Islet of Langerhans (tissue), 1 donor: ENCODE data around the gene PPP1R14C.
"Not testable (repeated sequence)": the region's sequence is repeated elsewhere in the genome, so short reads cannot be mapped to it uniquely, and the experiment has no call there.

Source experiments
- FAIRE-seq: peaks from one replicate; lab custom pipeline; 2011; peaks lifted over from hg19 to GRCh38; lab: Jason Lieb, UNC

PPP1R14C gene

DNA sequence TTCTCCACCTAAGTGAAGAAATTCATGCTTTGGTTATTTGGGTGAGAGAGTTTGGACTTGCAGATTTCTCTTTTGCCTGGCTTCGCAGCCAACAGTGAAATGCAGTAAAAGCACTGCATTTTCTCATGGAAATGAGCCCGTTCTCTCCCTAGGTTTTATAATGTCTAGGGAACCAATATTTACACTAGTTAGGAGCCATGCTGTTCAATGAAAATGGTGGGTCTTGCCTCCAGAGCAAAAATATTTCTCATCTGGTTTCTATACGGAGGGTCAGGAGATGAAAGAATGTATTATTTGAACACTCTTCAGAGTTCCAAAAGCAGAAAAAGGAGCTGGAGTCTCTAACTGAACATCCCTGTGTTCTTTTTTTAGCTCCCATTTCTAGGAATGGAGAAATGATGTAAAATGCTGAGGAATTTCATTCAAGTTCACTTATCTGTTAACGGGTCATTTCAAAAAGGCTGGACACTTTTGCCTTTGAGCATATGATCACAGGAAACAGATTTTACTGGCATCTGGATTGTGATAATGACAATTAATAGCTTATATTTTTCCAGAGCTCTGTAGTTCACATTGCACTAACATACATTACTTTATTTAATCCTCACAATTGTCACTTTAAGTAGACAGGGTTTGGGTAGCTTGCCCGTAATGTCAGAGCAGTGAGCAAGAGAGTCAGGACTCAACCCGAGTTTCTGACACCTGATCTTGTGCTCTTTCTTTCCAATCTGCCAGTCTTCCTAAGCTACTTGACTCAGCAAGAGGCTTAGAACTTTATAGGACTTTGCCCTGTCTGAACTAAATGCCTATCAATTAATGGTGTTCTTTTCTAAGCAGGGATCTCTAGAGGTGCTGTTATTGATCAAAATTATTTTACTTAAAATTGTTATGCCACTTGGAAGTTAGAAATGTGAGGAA, 78.0 kb downstream of the PPP1R14C start:
- FAIRE-seq = no peak

DNA sequence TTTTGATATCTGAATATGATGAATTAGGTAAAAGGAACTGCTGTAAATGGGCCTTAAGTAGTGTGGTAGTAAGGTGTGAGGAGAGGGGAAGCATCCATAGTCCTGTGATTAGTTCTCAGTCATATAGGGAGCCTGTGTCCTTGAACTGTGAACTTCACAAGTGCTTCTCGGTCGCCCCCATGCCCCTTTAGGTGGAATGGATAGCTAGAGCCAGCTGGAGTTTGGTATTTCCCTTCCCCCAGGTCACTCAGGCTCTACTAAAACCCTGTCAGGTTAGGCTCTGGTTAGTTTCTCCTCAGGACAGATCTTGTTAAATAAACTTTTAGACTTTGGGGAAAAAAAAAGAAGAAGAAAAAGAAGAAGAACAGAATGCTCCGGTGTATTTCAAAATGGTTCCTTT, 82.0 kb downstream of the PPP1R14C start:
- FAIRE-seq = no peak

DNA sequence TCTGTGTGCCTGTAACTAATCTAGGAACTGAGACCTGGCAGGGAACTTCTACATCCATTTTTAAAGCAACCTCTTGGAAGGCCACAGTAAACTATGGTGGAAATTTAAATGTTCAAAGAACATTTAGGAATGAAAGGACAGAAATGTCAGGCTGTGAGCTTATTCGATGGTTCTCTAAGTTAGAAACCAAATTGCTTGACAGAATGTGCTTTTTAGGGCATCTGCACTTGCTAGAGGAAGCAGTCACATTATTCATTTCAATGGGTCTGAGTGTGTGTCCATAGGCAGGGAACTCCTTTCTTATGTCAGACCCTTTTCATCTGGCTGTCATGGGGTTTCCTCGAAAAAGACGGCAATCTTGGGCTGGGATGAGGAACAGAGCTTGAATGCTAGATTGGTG, 84.4 kb downstream of the PPP1R14C start:
- FAIRE-seq = no peak

DNA sequence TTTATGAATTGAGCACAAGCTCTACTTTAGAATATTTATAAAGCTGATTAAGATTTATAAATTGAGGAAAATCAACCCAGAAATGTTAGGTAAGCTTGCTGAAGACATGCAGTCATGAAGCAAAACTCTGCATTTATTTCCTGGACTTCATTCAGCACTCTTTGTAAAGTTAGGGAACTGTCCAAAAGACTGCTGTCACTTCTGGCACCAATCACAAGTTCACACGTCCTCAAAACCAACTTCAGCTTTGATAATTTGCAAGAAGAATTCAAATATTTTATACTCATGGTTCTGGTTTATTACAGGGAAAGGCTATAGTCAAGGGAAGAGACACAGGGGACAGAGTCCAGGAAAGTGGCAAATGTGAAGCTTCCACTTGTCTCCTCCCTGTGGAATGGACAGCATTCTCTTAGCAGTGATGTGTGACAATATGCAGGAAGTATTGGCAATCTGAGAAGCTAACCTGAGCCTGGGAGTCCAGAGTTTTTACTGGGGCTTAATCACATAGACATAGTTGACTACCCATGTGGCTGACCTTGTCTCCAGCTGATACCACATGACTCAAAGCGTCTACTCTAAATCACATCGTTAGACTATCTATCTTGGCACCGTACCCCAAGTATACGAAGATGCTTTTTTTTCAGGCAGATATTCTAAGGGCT, 85.4 kb downstream of the PPP1R14C start:
- no peak for FAIRE-seq

DNA sequence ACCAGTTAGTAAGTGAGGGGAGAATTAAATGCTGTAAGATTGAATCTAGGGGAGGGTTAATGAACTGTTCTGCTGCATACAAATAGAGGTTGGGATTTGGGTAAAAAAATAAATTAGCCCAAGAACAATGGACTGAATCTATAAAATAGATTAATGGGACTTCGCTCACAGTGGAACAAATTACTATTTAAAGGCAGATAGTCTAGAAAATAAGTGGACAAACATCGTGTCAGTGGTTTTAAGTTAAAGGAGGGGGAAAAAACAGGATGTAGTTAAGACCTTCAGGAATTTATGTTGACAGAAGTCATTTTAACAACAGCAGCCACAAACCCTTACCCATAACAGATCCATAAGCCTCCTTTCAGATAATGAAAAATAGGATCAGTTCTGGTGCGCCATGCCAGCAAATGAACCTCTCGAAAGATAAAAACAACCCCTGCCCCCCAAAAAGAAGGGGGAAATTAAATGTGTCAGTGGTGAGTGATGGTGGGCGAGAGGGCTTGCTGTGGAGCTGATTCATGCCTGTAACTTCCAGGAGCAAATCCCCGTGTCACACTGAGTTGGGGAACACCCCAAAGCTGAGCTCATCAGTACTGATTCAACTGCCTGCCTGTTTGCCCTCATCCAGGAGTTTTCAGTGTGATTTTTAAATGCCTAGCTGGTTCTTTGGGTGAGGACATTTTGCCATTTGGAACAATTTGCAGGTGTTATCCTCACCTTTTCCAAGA, 86.8 kb downstream of the PPP1R14C start:
- FAIRE-seq = no peak

DNA sequence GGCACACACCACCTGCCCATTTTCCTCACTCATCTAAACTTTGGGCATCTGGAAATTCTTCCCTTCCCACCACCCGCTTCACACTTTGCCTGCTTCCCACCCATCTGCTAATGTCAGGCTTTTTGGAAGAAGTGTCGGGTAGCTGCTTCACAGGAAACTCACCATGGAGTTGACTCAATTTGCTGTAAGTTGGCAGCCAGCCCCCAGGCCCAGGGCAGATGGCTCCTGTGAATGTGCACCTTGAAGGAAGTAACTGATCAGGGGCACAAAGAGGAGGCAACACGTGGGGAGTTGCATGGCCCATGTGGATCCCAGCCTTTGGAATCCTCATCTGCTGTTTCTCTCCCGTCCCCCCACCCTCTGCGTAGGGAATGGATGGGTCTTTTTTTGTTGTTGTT, 87.3 kb downstream of the PPP1R14C start:
- FAIRE-seq = no peak

DNA sequence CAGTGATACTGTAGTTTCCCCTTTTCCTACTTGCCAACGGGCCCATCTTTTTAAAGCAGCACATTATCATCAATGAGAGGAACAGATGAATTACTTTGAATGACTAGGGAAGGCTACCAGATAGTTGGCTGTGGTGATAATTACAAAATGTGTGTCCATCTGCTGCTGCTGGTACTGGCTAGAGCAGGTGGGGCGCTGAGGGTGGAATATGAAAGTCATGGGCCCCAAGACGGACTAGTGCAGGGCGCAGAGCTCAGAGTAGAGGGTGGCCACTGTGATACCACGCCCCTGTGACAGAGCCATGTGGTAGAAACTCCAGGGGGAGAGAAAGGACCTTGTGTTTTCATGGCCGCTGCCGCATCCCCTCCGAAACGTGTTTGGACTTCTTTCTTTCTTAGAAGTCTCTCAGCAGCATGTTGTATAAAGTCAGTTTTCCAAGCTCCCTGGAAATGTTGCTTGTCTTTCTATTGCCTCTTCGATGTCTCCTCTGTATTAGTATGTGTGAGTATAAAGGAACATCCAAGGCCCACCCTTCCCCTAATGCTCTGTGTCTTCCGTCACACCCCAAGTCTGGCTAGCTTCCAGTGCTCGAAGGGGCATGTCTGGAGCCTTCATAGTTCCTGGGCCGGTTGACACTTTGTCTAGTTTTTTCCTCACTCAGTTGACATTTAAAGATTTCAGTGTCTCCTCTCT, 88.1 kb downstream of the PPP1R14C start:
- no peak for FAIRE-seq

DNA sequence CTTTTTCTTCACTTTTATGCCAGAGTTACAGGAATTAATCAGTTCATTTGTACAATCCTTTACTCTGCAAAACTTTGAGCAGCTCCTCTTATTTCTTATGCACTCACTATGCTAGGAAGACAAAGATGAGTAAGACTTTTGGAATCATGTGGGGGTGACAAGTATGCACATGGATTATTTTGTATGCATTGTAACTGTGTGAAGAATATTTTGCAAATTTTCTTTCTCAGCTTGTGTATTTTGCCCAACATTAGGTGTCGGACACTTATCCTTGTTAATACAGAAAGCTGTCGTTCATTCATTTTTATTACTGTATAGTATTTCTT, 88.6 kb downstream of the PPP1R14C start:
- no peak for FAIRE-seq

DNA sequence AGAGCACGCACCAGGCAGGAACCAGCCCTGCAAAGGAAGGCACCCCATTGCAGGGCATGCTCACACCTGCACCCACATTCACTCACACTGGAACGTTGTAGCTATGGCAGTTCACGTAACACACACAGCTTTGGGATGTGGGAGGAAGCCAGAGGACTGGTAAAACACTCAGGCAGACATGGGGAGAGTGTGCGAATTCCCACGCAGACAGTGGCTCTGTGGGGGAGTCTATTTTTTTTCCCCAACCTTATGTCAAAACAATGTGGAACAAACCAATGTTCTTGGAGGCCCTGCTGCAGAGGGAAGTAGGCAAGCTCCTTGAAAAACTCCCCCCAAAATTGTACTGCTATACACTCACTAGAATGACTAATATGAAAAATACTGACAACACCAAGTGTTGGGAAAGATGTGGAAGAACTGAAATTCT, 91.0 kb downstream of the PPP1R14C start:
- no peak for FAIRE-seq

DNA sequence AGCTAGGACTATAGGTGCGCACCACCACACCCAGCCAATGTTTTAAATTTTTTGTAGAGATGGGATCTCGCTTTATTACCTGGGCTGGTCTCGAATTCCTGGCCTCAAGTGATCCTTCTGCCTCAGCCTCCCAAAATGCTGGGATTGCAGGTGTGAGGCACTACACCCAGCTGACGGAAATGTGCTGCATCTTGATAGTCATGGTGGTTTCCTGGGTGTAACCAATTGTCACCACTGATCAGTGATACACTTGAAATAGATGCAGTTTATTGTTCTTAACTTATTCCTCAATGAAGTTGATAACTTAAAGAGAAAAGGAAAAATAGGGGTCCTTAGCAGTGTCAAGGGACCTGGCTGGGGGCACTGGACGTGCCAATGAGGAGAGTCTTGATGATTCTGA, 92.4 kb downstream of the PPP1R14C start:
- FAIRE-seq = no peak

DNA sequence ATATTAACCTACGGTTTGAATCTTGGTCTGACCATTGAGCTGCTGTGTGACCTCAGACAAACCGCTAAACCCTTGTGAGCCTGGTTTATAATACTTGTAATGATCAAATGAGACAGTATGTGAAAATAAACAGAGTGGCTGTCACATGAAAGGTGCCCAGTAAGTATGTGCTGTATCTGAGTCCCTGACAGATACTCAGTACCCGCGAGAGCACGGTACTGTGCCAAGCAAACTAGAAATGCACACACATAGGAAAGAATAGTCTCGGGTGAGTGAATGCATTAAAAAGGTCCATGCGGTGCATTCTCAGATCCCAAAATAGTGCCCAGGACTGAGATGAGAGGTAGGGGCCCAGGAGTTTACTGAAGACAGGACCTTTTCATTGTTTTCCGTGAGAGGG, 93.3 kb downstream of the PPP1R14C start:
- FAIRE-seq = no peak

DNA sequence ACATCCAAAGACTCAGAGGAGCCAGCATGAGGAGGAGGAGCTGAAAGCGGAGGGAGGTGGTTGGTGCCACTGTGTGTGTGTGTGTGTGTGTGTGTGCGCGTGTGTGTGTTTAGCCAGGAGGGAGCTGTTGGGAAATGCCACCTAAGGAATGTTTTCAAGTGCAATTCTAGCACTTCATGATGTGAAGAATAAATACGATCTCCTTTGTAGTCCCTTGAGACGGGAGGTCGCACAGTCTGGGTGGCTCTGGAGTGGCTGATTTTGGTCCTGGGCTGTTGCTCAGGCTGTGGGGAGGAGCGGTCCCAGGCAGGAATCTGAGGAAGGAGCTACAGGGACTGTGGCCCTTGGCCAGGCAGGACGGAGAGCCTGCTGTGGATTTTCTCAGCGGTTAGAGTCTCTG, 93.7 kb downstream of the PPP1R14C start:
- no peak for FAIRE-seq

DNA sequence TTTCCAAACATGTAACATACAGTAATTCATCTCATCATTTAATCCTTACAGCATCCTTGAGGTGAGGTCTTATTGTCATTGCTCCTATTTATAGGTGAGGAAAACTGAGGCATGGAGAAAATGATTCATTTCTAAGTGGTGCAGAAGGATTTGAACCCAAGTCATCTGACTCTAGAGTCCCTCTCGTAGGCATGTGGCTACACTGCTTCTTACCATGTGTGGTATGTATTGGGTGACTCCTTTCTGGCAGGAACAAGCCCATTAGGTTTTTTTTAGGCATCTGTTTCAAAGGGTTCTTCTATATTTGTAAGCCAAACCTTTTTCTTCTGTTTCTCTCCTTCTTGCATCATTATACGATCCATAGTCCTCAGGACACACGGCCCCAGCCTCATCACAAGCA, 94.8 kb downstream of the PPP1R14C start:
- FAIRE-seq = no peak

DNA sequence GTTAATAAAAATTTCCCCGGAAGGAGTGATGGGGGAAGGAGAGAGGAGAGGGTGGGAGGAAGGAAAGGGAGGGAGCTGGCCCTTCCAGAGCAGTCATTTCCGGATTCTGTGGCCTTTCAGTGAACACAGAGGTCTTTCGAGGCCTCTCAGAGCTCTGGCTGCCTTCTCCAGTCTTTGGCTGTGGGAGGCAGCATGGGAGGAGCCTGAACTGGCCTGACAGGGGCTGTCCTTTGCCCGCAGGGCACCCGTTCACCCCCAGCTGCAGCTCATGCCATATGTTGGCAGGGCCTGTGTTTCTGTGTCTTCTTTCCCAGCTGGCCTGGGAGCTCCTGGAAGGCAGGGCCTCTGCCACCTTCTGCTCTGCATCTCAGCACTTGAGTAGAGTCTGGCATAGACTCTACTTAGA, 95.5 kb downstream of the PPP1R14C start:
- FAIRE-seq = no peak

DNA sequence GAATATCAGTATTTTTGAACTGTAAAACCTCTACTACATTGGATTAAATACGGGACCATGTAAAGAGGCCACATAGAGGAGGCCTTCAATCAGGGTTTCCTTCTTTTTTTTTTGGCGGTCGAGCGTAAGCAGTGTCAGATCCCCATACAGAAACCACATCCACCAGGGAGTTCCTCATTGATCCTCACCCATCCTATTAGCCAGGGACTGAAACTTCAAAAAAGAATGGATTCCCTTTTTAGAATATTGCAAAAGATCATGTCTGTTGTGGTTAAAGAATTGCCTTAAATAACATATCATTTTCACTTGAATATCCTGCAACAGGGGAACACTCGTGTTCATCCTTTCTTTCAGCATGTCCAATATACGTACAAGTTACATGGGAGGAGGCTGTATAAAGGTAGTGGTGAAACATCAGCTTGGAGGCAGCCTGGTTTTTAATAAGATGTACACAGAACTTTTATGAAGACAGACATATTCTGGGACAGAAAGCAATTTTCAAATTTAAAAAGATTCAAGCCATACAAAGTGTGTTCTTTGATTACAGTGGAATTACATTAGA, 96.1 kb downstream of the PPP1R14C start:
- no peak for FAIRE-seq

DNA sequence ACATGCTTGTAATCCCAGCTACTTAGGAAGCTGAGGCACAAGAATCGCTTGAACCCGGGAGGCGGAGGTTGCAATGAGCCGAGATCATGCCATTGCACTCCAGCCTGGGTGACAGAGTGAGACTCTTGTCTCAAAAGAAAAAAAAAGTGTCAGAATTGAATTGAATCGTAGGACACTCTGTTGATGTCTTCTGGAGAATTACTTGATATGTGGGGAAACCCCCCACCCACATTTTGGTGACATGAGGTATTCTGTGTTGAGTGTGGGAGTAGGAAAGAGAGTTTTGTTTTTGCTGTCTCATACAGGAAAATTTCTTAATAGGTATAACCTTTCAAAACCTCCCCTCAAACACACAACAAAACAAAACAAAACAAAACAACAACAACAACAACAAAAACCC, 98.9 kb downstream of the PPP1R14C start:
- not testable (repeated sequence) for FAIRE-seq

DNA sequence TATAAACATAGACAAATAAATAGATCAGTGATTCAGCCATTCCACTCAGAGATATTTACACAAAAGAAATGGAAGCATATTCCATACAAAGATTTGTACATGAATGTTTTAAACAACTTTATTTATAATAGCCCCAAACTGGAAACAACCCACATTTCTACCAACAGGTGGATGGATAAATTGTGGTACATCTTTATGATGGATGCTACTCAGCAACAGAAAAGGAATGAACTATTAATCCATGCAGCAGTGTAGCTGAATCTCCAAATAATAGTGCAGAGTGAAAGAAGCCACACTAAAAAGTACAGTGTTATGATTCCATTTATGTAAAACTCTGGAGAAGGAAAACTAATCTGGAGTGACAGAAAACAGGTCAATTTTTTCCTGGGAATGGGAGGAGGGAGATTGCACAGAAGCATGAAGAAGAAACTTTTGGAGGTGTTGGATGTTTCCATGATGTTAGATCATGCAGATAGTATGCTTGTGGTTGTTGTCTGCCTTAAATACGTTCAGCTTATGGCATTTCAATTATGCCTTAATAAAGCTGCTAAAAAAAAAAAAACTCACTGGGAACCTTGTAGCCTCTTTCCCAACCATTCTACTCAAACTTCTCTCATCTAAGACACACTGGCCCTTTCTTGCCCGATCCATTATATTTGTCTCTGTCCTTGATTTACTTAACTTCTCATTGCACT, 100.9 kb downstream of the PPP1R14C start:
- FAIRE-seq = no peak

DNA sequence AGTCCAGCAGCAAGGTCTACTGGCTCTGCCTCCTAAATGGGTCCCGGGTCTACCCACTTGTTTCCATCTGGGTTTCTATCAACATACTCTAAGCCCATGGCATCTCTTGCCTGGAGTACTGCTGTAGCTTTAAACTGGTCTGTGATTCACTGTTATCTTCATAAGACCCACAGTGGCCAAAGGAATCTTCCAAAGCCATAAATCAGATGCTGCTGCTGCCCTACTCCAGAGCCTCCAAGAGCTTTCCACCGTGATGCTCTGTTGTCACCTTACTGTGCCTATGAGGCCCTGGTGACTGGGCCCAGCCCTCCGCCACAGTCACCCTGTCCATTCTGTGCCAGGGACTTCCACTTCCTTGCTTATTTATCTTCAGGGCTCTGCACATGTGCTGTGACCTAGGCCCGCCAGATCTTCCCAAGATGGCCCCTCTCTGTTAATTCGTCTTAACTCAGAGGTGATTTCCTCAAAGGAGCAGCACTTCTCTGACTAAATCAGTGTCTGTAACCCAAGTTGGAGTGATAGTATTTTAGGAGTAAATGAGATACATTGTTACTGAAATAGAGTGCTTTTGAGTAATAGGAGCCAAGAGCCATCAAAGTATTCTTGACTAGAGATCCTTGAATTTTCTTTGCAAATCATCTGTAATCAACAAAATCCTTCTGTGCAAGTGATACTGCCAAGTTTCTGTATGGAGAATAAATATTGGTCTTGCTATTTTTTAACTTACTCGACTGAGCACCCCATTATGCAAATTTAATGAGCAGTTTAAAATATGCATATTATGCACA, 102.5 kb downstream of the PPP1R14C start:
- no peak for FAIRE-seq

DNA sequence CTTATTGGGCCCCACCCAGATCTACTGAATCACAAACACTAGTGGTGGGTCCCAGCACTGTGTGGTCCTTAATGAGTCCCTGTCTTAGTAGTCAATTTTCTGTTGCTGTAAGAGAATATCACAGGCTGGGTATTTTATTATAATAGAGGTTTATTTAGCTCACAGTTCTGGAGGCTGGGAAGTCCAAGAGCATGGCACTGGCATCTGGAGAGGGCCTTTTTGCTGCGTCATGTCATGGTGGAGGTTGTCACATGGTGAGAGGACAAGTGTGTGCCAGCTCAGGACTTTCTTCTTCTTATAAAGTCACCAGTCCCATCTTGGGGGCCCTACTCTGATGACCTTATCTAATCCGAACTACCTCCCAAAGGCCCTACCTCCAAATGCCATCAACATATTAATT, 105.0 kb downstream of the PPP1R14C start:
- FAIRE-seq = no peak

DNA sequence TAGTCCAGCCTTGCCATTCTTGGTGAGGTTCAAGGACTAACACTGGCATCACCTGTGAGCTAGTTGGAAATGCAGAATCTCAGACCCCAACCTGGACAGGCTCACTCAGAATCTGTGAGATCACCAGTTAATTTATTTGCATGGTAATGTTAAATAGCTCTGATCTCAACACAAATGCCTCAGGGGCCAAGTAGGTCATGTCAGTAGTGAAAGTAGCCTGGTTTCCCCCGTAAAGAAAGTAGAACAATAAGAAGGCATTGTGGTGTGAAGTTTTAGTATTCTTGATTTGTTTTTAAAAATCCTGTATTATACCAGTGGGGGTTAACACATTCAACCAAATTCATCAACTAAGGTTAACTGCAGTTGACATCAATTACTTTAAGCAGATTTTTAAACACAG, 105.5 kb downstream of the PPP1R14C start:
- FAIRE-seq = no peak

DNA sequence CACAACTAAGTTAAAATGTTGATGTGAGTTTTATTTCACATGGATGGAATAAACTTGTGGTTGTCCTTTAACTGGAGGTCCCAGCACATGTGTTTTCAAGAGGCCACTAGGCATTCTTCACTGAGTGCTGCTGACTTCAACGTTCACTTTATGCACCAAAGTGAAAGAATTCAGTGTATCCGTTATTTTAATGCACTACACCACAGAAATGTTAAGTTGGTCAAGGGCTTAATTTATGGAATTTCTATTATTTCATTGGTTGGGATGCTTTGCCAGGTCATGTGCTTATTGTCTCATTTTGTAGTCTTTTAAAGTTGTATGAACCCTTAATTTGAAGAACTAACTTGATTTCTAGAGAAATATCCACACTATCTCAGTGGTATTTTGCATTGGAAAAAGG, 106.4 kb downstream of the PPP1R14C start:
- no peak for FAIRE-seq
